Panc1 (cell line): ENCODE results near the gene NOSTRIN. TPM values are rescaled to one million over a fixed set of nuclear protein-coding genes. Genes with fewer than 3 reads are reported as not detected.

ENCODE experiments used
- ATAC-seq: fragments of 200-7000 bp; cut with Tn5 transposase; 2 replicates; pipeline ENCODE4 v1.9.1; 2020; ENCODE audit warnings: mild to moderate bottlenecking, moderate library complexity
- BruUV-seq: library from RNA; stranded (reverse); fragments of 400-500 nt; replicated peaks from 2 replicates; lab custom pipeline; 2021; lab: Mats Ljungman, UMichigan
- CTCF ChIA-PET: fragments of 300-600 bp; sonication (Branson Sonifier 250); formaldehyde crosslinking; loops from one replicate; lab custom pipeline; 2022; ENCODE audit warnings: antibody characterized with exemption; lab: Charles Lee
- POLR2A ChIA-PET: fragments of 300-600 bp; sonication (Branson Sonifier 250); formaldehyde crosslinking; loops from one replicate; lab custom pipeline; 2022; ENCODE audit warnings: antibody characterized with exemption; lab: Charles Lee
- DNase-seq: peaks from one replicate; pipeline ENCODE4 v3.0.0-alpha.2; 2010; ENCODE audit warnings: low read depth, low spot score
- H3K27ac ChIP-seq: 2 replicates; pipeline ENCODE4 v1.5.1; 2011; ENCODE audit warnings: mild to moderate bottlenecking, low read length, inconsistent platforms
- H3K27me3 ChIP-seq: fragments of 200-500 bp; sonication (Bioruptor generic); 2 replicates; pipeline ENCODE4 v1.6.0; 2014; ENCODE audit warnings: low read length, inconsistent platforms; ENCODE audit not compliant: control insufficient read depth, insufficient read depth
- H3K36me3 ChIP-seq: fragments of 200-500 bp; sonication (Bioruptor generic); 2 replicates; pipeline ENCODE4 v1.5.1; 2014; ENCODE audit warnings: inconsistent platforms, mild to moderate bottlenecking, low read length, moderate library complexity; ENCODE audit not compliant: control insufficient read depth, insufficient read depth
- H3K4me1 ChIP-seq: 2 replicates; pipeline ENCODE4 v1.5.1; 2011; ENCODE audit warnings: inconsistent platforms, mild to moderate bottlenecking, low read length, moderate library complexity; ENCODE audit not compliant: control insufficient read depth, insufficient read depth
- H3K4me3 ChIP-seq, 2 experiments: 2 replicates each; pipeline ENCODE4 v1.5.1; 2011 to 2012; ENCODE audit warnings: low read depth in 2 of 2, low read length in 2 of 2, mild to moderate bottlenecking in 2 of 2, inconsistent platforms in 1 of 2, moderate library complexity in 1 of 2
- H3K9me3 ChIP-seq: fragments of 200-500 bp; sonication (Bioruptor generic); 2 replicates; pipeline ENCODE4 v1.5.1; 2014; ENCODE audit warnings: low read depth, mild to moderate bottlenecking, inconsistent platforms, low read length, moderate library complexity; ENCODE audit not compliant: control insufficient read depth, insufficient read depth
- POLR2AphosphoS5 ChIP-seq: IDR thresholded peaks from 2 replicates; pipeline ENCODE4 v1.6.1; 2012; ENCODE audit warnings: mild to moderate bottlenecking, low read depth, low read length, moderate library complexity
- SIN3A ChIP-seq: IDR thresholded peaks from 2 replicates; pipeline ENCODE4 v1.6.1; 2012; ENCODE audit warnings: low read depth, mild to moderate bottlenecking, low read length, moderate library complexity, borderline replicate concordance; ENCODE audit not compliant: insufficient read depth
- TCF7L2 ChIP-seq: IDR thresholded peaks from 2 replicates; pipeline ENCODE4 v1.6.1; 2011; ENCODE audit warnings: mild to moderate bottlenecking, low read depth, low read length, inconsistent platforms
- in situ Hi-C: cut with HindIII; loops from 2 replicates; pipeline ENCODE4 v1.10.0; 2016; ENCODE audit warnings: low sequenced_read_pairs, low pct_unique_long_range_greater_than_20kb
- intact Hi-C: fragments of 100-400 bp; cut with micrococcal nuclease; formaldehyde crosslinking; loops from one replicate; pipeline ENCODE4 v1.10.0; 2022; ENCODE audit not compliant: unreplicated experiment
- total RNA-seq: library from RNA; stranded (reverse); gene quantifications from one replicate; pipeline ENCODE4 v1.2.1, GENCODE V29; 2021; ENCODE audit not compliant: unreplicated experiment
- TF ChIP-seq, protein P1 (sequence below), 2 experiments: IDR thresholded peaks; 2 replicates each; pipeline ENCODE4 v1.6.1; 2011 to 2012; ENCODE audit warnings: low read depth in 2 of 2, control low read depth in 1 of 2, low read length in 1 of 2, mild to moderate bottlenecking in 1 of 2, moderate library complexity in 1 of 2; ENCODE audit not compliant: insufficient read depth in 1 of 2
- TF ChIP-seq, protein P2 (sequence below): fragments of 450-650 bp; IDR thresholded peaks from 2 replicates; pipeline ENCODE4 v1.5.1; 2017; ENCODE audit warnings: mild to moderate bottlenecking

The NOSTRIN gene
- total RNA-seq, 1 experiment from 2014 or later = not detected

DNA sequence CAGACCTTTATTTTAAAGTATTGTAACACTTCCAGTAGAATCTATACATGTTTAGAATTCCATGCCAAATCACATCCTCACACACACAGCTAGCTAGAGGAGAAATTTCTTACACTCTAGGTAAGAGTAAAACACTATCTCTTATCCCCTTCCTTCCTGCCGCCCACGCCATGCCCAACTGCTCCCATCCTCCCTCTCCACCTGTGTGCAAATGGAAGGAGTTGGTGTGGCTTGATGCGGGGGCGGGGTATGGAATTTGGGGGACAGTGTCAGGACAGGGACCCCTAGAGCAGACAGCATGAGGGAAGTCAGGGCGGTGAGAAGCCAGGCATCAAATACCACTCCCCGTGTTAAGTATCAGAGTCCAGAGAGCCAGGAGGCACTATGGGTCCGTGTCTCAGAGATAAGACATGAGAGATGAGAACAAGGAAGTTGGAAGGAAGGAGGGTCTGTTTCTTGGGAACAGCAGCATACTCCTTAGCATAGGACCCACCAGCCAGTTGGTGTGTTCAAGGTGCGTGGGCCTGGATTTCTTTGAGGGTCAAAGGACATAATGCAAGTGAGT is 48.6 kb upstream of the NOSTRIN start:
- Histone ChIP-seq H3K36me3 (no peaks in the 10 kb centered on the region), H3K27ac (no peak overlapping the region), H3K4me1 (no peaks in the 10 kb centered on the region), H3K27me3 (no peaks in the 10 kb centered on the region), H3K9me3 (no peaks in the 10 kb centered on the region), H3K4me3 (no peak overlapping the region)
- in situ Hi-C loops (no loop called here), intact Hi-C loops (loop anchor here (10.0 kb wide), 1 partner anchor 299 kb away; the partner anchor contains the start of gene CERS6)
- TF ChIP-seq SIN3A (no peak), POLR2AphosphoS5 (no peak), TCF7L2 (no peak)
- TF ChIP-seq, protein P1, sequence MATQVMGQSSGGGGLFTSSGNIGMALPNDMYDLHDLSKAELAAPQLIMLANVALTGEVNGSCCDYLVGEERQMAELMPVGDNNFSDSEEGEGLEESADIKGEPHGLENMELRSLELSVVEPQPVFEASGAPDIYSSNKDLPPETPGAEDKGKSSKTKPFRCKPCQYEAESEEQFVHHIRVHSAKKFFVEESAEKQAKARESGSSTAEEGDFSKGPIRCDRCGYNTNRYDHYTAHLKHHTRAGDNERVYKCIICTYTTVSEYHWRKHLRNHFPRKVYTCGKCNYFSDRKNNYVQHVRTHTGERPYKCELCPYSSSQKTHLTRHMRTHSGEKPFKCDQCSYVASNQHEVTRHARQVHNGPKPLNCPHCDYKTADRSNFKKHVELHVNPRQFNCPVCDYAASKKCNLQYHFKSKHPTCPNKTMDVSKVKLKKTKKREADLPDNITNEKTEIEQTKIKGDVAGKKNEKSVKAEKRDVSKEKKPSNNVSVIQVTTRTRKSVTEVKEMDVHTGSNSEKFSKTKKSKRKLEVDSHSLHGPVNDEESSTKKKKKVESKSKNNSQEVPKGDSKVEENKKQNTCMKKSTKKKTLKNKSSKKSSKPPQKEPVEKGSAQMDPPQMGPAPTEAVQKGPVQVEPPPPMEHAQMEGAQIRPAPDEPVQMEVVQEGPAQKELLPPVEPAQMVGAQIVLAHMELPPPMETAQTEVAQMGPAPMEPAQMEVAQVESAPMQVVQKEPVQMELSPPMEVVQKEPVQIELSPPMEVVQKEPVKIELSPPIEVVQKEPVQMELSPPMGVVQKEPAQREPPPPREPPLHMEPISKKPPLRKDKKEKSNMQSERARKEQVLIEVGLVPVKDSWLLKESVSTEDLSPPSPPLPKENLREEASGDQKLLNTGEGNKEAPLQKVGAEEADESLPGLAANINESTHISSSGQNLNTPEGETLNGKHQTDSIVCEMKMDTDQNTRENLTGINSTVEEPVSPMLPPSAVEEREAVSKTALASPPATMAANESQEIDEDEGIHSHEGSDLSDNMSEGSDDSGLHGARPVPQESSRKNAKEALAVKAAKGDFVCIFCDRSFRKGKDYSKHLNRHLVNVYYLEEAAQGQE (IDR thresholded peaks at IDR 0.05; ENCODE audit: insufficient read depth in 1 of 2, low read depth in 2 of 2, low read length in 1 of 2) = no peak
- TF ChIP-seq, protein P2, sequence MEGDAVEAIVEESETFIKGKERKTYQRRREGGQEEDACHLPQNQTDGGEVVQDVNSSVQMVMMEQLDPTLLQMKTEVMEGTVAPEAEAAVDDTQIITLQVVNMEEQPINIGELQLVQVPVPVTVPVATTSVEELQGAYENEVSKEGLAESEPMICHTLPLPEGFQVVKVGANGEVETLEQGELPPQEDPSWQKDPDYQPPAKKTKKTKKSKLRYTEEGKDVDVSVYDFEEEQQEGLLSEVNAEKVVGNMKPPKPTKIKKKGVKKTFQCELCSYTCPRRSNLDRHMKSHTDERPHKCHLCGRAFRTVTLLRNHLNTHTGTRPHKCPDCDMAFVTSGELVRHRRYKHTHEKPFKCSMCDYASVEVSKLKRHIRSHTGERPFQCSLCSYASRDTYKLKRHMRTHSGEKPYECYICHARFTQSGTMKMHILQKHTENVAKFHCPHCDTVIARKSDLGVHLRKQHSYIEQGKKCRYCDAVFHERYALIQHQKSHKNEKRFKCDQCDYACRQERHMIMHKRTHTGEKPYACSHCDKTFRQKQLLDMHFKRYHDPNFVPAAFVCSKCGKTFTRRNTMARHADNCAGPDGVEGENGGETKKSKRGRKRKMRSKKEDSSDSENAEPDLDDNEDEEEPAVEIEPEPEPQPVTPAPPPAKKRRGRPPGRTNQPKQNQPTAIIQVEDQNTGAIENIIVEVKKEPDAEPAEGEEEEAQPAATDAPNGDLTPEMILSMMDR = no peak
- CTCF ChIA-PET = no interaction called here
- no peak for ATAC-seq
- POLR2A ChIA-PET = no interaction called here
- DNase-seq = no peak
- no TSS peak for BruUV-seq

DNA sequence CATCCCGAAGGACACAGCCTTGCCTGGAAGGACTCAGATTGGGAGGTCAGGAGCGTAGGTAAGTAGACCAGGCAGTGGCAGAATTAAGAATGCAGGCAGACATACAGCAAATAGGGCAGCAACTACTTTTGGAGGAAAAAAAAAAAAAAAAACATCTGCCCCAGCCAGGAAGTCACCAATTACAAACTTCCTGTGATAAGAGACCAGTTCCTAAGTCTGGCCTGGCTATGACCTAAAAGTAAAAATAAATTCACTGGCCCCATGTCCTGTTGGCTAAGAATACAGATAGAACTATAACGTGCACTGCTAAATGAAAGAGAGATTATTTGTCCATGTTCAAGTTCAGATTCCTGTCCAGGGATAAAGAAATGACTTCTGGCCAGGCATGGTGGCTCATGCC is 45.2 kb upstream of the NOSTRIN start:
- in situ Hi-C loops = no loop called here

More for the DNA sequence above, 45.2 kb upstream of the NOSTRIN start:
- Histone ChIP-seq H3K9me3 (no peaks in the 10 kb centered on the region), H3K27me3 (no peaks in the 10 kb centered on the region), H3K36me3 (no peaks in the 10 kb centered on the region), H3K4me3 (no peak overlapping the region), H3K27ac (no peak overlapping the region), H3K4me1 (no peaks in the 10 kb centered on the region)
- TF ChIP-seq, protein P2 = no peak
- TF ChIP-seq TCF7L2 (no peak), SIN3A (no peak), POLR2AphosphoS5 (no peak)
- TF ChIP-seq, protein P1 (IDR thresholded peaks at IDR 0.05; ENCODE audit: insufficient read depth in 1 of 2, low read depth in 2 of 2, low read length in 1 of 2) = no peak
- intact Hi-C loops = loop anchor here (10.0 kb wide), 1 partner anchor 302 kb away; the partner anchor contains the start of gene CERS6
- no TSS peak for BruUV-seq
- ChIA-PET POLR2A (no interaction called here), CTCF (no interaction called here)
- DNase-seq (no peak), ATAC-seq (no peak)
